ENCODE data around the gene SLC4A11.

Gene SLC4A11

DNA sequence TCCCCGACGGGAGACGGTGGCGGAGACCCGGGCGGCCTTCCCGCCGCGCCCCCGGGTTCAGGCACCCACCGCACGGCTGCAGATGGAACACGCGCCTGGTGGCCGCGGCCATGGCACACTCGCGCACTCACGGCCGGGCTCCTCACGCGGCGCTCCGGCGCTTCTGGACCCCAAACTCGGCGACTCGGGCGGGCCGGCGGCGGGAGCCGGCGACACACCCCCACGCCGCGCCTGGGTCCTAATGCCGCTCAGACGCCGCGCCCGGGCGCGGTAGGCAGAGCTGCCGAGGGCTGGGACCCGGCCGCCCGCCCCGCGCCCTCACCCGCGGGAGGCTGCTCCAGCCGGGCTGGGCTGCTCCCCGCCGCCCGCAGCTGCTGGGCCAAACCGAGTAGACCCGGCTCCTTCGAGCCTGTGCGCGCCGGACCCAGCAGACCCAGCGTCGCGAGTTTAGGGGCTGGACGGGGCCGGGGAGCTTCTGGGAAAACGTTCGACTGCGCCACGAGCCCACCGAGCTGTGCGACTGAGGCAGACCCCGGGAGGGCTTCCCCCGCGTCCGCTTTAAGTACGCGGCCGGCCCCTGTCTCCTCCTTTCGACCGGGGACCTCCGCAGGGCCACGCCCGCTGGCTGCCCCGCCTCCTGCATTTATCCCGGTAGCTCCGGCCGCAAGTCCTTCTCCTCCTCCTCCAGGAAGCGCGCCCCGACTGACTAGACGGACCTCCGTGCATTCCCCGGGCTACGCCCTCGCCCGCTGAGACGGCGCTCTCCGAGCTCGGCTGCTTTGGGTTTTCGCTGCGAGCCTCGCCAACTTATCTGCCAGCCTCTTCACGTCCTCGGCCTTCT is at the start of gene SLC4A11:
Gene SLC4A11, minus strand, starts transcription at position 165 of the 841 bp plus-strand sequence. Its CDS starts 53 bp downstream, at position 112.
- in situ Hi-C loops (cut with HindIII; ENCODE audit: low sequenced_read_pairs): no loop called here
- TF ChIP-seq, protein P1, sequence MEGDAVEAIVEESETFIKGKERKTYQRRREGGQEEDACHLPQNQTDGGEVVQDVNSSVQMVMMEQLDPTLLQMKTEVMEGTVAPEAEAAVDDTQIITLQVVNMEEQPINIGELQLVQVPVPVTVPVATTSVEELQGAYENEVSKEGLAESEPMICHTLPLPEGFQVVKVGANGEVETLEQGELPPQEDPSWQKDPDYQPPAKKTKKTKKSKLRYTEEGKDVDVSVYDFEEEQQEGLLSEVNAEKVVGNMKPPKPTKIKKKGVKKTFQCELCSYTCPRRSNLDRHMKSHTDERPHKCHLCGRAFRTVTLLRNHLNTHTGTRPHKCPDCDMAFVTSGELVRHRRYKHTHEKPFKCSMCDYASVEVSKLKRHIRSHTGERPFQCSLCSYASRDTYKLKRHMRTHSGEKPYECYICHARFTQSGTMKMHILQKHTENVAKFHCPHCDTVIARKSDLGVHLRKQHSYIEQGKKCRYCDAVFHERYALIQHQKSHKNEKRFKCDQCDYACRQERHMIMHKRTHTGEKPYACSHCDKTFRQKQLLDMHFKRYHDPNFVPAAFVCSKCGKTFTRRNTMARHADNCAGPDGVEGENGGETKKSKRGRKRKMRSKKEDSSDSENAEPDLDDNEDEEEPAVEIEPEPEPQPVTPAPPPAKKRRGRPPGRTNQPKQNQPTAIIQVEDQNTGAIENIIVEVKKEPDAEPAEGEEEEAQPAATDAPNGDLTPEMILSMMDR (IDR thresholded peaks at IDR 0.05; ENCODE audit: low read depth, low read length, missing control alignments): no peak
- peak within 1 kb of the TSS; percentile 46 for H3K4me3 ChIP-seq (ENCODE audit: low read depth, low read length)
- no peak for DNase-seq (ENCODE audit: low read depth)

DNA sequence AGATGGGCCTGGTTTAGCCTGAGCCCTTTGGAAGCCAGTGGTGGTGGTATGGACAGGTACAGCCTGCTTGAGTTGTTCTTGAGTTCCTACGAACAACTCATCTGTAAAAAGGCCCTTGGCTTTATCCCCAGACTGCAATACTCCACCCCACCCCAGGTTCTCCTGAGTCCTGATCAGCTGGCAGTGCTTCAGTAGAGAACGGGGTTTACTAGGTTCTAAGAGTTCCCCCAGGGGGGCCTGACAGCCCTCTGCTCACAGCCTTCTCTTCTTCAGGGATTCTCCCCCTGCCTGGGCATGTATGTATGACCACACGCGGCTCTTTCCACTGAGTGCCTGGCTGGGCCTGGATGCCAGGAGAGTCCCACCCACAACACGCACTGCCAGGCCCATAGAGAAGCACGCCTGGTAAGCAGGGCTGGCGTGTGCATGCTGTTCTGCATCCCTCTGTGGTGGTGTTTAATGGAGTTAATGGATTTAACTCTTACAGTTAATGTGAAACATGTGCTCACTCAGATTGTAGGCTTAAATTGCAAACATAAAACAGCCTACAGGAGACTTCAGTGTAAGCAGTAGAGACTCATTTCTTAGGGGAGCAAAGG is 44.3 kb upstream of the SLC4A11 start:
- DNase-seq (ENCODE audit: low read depth): no peak
- in situ Hi-C loops (cut with HindIII; ENCODE audit: low sequenced_read_pairs): no loop called here
- H3K4me3 ChIP-seq (ENCODE audit: low read depth, low read length): no peak overlapping the region
- TF ChIP-seq, protein P1 (IDR thresholded peaks at IDR 0.05; ENCODE audit: low read depth, low read length, missing control alignments): no peak

DNA sequence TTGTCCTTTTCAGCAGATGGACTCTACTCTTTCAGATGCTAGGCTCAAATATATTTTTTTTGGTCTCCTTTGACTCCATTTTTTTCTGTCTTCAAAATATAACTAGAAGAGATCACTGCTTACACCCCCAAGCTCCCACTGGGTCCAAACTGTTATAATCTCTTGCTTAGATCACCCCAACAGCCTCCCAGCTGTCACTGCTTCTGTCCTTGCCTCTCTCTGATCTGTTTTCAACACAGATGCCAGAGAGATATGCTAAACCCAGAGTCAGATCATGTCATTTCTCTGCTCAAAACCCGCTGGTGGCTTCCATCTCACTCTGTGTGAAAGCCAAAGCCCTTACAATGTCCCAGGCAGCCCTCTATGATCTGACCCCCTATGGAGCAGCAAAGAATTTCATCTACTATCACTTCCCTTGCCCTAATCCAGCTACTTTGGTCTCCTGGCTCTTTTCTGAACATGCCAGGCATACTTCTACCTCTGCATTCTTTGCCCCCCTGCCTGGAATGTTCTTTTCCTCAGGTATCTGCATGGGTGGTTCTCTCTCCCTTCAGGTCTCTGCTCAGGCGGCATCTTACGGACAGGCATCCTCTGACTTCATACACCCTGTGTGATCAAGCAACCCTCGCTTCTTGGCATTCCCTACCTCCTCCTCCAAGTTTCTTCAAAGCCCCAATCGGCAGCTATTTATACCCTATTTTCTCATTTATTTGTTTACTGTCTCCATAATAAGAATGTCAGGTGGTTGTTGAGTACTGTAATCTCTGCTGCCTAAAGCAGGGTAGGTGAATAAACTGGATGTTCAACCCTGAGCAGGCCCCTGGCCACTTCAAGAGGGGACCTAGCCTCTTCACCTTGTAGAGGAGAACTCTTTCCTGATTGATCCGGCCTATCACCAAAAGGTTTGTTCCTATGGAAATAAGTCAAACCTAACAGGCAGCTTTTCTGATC is 43.6 kb upstream of the SLC4A11 start:
- H3K4me3 ChIP-seq (ENCODE audit: low read depth, low read length): no peak overlapping the region
- in situ Hi-C loops (cut with HindIII; ENCODE audit: low sequenced_read_pairs): no loop called here
- no peak for DNase-seq (ENCODE audit: low read depth)
- TF ChIP-seq, protein P1 (IDR thresholded peaks at IDR 0.05; ENCODE audit: low read depth, low read length, missing control alignments): no peak

DNA sequence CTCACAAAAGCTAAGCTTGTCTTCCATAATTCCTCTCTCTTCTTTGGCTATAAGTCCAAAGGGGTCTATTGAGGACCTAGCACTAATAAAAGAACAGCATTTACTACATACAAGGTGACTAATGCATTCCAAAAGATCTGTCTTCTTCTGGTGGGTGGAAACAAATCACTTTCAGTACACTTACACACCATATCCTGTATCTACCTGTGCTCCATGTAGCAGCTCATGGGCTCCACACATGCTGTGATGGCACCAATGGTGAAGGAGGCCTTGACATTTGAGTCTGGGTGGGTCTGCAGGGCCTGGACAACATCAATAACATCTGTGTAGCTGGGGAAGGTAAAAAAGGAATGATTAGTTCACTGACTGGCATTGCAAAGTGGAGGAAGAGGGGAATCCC is 42.4 kb upstream of the SLC4A11 start:
- in situ Hi-C loops (cut with HindIII; ENCODE audit: low sequenced_read_pairs): no loop called here
- TF ChIP-seq, protein P1 (IDR thresholded peaks at IDR 0.05; ENCODE audit: low read depth, low read length, missing control alignments): no peak
- DNase-seq (ENCODE audit: low read depth): no peak
- no peak overlapping the region for H3K4me3 ChIP-seq (ENCODE audit: low read depth, low read length)

DNA sequence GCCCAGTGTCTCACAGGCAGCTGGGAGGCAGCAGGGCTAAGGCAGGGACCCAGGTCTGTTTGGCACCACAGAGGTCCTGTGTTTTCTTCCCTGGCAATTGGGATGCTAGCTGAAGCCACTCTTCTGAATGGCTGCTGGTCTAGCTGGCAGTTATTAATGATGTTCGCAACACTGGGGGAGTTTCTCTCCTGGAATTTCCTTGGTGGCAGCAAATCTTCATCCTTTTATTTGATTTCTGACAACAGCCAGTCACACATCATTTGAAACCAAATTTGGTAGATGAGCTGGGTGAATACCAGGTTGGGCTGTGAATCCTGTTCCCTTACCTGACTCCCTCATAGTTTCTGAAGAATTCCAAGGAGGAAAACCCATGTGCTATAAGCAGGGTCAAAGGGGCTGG is 40.8 kb upstream of the SLC4A11 start:
- in situ Hi-C loops (cut with HindIII; ENCODE audit: low sequenced_read_pairs): no loop called here
- no peak for DNase-seq (ENCODE audit: low read depth)
- H3K4me3 ChIP-seq (ENCODE audit: low read depth, low read length): no peak overlapping the region
- TF ChIP-seq, protein P1 (IDR thresholded peaks at IDR 0.05; ENCODE audit: low read depth, low read length, missing control alignments): no peak
